GM19372 (cell line): Measurements from ENCODE around the gene CACNA2D2.
"Not testable (repeated sequence)": the region's sequence is repeated elsewhere in the genome, so short reads cannot be mapped to it uniquely, and the experiment has no call there.

Source experiments
- ATAC-seq: cut with Tn5 transposase; IDR thresholded peaks from one replicate; pipeline ENCODE4 v1.9.1; 2021; ENCODE audit warnings: mild to moderate bottlenecking, low read depth, moderate library complexity; ENCODE audit not compliant: unreplicated experiment

CACNA2D2 gene

DNA sequence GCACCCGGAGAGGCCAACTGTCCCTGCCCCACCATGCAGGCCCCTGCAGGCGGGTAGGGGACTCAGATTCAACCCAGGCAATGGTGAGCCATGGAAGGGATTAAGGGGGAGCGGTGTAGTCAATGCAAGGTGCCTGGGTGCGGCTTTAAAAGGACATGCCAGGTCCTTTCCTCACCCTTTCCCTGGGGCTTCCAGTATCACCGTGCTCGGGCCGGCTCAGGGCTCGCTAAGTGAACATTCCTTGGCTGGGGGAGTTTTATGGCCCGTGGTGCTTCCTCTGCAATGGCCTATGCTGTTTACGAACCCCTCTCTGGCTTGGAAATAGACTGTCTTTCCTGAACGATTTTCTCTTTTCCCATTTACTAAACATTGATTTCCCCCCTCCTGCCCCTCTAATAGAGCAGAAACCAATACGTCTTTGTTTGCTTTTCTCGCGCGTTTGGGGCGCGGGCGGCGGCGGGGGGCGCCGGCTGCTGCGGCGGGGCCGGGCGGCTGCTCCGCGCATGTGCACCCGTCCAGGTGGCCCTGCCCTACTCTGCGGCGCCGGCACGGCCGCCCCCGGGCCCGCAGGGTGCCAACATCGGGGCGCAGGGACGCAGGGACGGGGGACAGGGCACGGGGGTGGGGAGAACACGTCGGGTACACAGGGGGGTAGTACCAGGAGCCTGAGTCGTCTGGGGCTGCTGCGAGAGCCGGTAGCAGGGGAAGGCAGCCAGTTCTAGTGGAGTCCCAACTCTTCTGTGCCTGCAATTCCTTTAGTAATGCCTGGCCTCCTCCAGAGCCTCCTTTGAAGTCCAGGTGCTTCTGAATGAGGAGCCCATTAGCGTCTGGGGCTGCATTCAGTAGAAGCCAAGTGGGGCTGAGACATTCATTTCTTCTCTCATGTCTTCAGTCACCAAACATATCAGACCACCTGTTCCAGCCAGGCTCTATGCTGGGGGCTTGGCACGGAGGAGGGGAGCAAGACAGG lies 26.9 kb upstream of the CACNA2D2 start:
- no peak for ATAC-seq

GRCh38 chr3:50525987-50526386 lies 22.6 kb upstream of the CACNA2D2 start:
- ATAC-seq: no peak

- no peak for ATAC-seq
Measured at GRCh38 chr3:50525191-50525910, 21.9 kb upstream of the CACNA2D2 start.

- ATAC-seq: no peak
Measured at GRCh38 chr3:50524746-50525145, 21.3 kb upstream of the CACNA2D2 start.

- no peak for ATAC-seq
Measured at GRCh38 chr3:50523279-50523811, 19.9 kb upstream of the CACNA2D2 start.

DNA sequence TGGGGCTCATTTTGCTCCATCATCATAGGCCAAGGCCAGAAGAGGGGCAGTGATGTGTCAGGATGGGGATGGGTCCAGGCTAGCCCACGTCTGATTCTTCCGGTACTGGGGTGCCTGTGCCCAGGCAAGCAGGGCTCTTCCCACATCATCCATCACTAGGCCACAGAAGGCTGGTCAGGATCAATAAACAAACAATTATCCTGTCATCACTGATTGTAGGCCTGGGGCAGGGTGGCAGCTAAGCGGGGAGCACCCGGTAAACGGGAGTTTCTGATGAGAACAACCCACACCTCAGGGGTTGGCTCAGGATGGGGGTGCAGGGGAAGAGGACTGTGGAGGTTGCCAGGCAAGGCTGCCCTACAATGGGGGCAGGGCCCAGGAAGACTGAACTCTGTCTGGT lies 18.1 kb upstream of the CACNA2D2 start:
- ATAC-seq: no peak

GRCh38 chr3:50520849-50521248 lies 17.4 kb upstream of the CACNA2D2 start:
- no peak for ATAC-seq

DNA sequence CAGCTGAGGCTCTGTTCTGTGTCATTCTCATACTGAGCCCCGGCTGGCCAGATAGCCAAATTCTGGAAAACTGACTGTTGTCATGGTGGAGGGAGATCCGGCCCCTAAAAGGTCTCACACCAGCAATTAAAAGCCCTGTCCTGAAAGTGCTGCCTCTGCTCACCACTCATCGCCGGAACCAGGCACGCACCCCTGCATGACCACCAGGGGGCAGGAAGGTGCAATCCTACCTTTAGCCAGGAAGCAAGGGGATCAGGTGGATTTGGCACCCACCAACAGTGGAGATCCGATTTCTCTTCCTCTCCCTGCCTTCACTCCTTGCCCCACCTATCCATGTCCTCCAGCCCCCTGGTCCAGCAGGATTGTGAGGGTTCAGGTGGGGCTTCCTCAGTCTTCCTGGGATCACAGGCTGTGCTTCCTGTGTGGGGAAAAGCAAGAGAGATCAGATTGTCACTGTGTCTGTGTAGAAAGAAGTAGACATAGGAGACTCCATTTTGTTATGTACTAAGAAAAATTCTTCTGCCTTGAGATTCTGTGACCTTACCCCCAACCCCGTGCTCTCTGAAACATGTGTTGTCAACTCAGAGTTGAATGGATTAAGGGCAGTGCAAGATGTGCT lies 16.1 kb upstream of the CACNA2D2 start:
- ATAC-seq: no peak

GRCh38 chr3:50518436-50518835 lies 15.0 kb upstream of the CACNA2D2 start:
- ATAC-seq: no peak

GRCh38 chr3:50517721-50518206 lies 14.3 kb upstream of the CACNA2D2 start:
- ATAC-seq: no peak

- no peak for ATAC-seq
Measured at GRCh38 chr3:50516440-50516871, 13.0 kb upstream of the CACNA2D2 start.

- ATAC-seq: no peak
Measured at GRCh38 chr3:50515565-50516439, 12.4 kb upstream of the CACNA2D2 start.

DNA sequence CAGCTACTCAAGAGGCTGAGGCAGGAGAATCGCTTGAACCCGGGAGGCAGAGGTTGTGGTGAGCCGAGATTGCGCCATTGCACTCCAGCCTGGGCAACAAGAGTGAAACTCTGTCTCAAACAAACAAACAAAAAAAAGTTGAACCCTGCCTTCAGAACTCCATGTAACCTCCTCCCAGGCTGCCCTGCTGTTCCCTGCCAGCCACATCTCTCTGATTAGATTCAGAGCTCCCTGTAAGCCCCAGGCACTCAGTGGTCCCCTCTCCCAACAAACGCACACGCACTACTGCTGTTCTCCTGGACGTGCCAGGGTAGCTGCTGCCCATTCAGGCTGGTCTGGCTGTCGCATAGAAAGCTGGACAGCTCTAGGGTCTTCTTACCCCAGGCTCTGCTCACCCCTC lies 9.5 kb upstream of the CACNA2D2 start:
- not testable (repeated sequence) for ATAC-seq

DNA sequence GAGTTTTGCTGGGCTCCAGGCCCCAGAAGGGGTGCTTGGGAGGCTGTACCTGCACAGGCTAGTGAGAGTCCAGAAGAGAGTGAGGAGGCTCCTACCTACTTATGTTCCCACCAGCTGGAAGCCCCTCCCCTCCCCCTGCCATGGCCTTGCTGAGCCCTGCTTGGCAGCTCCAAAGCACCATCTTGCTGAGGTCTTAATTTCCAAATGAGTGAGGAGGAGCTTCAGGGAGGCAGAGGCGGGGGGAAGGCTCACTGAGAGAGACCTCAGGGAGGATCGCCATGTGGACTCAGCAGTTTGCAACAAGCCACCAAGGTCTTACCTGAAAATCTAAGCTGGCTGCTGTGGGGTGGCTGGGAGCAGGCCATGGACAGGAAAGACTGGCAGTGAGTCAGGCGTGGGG lies 8.7 kb upstream of the CACNA2D2 start:
- no peak for ATAC-seq

DNA sequence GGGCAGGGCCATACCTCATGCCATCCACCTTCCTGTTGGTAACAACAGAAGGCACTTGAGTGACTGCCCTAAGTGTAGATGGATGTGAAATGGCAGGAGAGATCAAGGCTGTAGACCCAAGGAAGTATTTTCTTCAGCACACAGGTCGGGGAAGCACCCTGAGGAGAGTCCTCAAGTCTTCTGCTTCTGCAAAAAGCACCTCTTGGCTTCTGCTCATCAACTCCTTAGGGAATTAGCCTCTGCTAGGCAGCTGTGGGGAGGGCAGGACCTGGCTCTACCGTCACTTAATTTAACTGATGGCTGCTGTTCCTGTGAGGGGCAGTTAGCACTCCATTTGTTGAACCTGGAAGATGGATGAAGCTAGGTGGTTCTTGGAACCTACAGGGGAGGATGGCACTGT lies 6.9 kb upstream of the CACNA2D2 start:
- ATAC-seq: no peak

DNA sequence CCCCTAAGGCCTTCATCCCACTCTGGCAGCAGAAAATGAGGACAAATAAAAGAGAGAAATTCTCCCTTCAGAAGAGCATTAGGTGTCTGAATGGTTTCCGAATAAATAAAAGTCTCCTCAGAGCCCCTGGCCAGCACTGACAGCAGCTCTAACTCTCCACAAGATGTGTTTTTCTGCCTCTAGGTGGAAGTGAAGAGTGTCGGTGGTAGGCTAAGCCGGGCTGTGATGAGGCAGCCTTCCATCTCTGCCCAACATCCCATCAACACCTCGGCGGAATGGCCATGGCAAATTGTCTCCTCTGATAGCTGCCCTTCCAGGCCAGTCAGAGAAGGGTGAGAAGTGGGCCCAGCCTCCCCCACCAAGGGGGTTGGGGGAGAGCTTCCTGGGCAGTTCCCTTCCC lies 6.3 kb upstream of the CACNA2D2 start:
- no peak for ATAC-seq

- ATAC-seq: no peak
Measured at GRCh38 chr3:50508821-50509220, 5.4 kb upstream of the CACNA2D2 start.

- ATAC-seq: no peak
Measured at GRCh38 chr3:50506169-50506568, 2.7 kb upstream of the CACNA2D2 start.

GRCh38 chr3:50504681-50505080 lies 1.2 kb upstream of the CACNA2D2 start:
- ATAC-seq: no peak
